Fibroblast of lung (primary cell): ENCODE measurements around the gene ARL4A. TPM values are rescaled to one million over a fixed set of nuclear protein-coding genes. Genes with fewer than 3 reads are reported as not detected.
"Not testable (repeated sequence)": the region's sequence is repeated elsewhere in the genome, so short reads cannot be mapped to it uniquely, and the experiment has no call there.

Experiments
- DNase-seq, 2 donors: peaks; one replicate each; pipeline versions ENCODE4 v3.0.0 to v3.0.0-alpha.2; 2010; ENCODE audit warnings: low read depth in 2 of 2
- H2AFZ ChIP-seq: 2 replicates; pipeline ENCODE4 v1.5.1; 2012; ENCODE audit warnings: low read length, control low read depth, inconsistent platforms
- H3K27ac ChIP-seq: 2 replicates; pipeline ENCODE4 v1.5.1; 2011; ENCODE audit warnings: low read length, control low read depth; ENCODE audit not compliant: insufficient read depth
- H3K27me3 ChIP-seq: 2 replicates; pipeline ENCODE4 v1.5.1; 2011; ENCODE audit warnings: mild to moderate bottlenecking, low read length; ENCODE audit not compliant: control insufficient read depth, insufficient read depth
- H3K36me3 ChIP-seq: 2 replicates; pipeline ENCODE4 v1.5.1; 2011; ENCODE audit warnings: low read length; ENCODE audit not compliant: control insufficient read depth, insufficient read depth
- H3K4me1 ChIP-seq: 2 replicates; pipeline ENCODE4 v1.5.1; 2011; ENCODE audit warnings: low read length; ENCODE audit not compliant: control insufficient read depth, insufficient read depth; ENCODE audit errors: extremely low read depth
- H3K4me2 ChIP-seq: 2 replicates; pipeline ENCODE4 v1.5.1; 2011; ENCODE audit warnings: low read length, control low read depth; ENCODE audit not compliant: insufficient read depth; ENCODE audit errors: extremely low read depth
- H3K4me3 ChIP-seq, 4 experiments: fragments of 200-600 bp in 1 of 4; sonication (generic) in 1 of 4; replicated peaks in 1 of 4; 2 replicates each; pipeline ENCODE4 v1.5.1; 2011 to 2016; ENCODE audit warnings: low read length in 4 of 4, low read depth in 3 of 4, mild to moderate bottlenecking in 3 of 4, control low read depth in 2 of 4, inconsistent platforms in 1 of 4, mixed read lengths in 1 of 4; ENCODE audit not compliant: insufficient read depth in 1 of 4; ENCODE audit errors: control extremely low read depth in 1 of 4
- H3K79me2 ChIP-seq: 2 replicates; pipeline ENCODE4 v1.5.1; 2012; ENCODE audit warnings: mild to moderate bottlenecking, low read length, inconsistent platforms; ENCODE audit not compliant: control insufficient read depth, insufficient read depth
- H3K9ac ChIP-seq: 2 replicates; pipeline ENCODE4 v1.5.1; 2011; ENCODE audit warnings: mild to moderate bottlenecking, low read length, control low read depth; ENCODE audit not compliant: insufficient read depth
- H3K9me3 ChIP-seq: 2 replicates; pipeline ENCODE4 v1.5.1; 2012; ENCODE audit warnings: low read depth, low read length; ENCODE audit not compliant: control insufficient read depth, insufficient read depth
- H4K20me1 ChIP-seq: 2 replicates; pipeline ENCODE4 v1.5.1; 2011; ENCODE audit warnings: low read length; ENCODE audit not compliant: control insufficient read depth, insufficient read depth; ENCODE audit errors: extremely low read depth
- EZH2 ChIP-seq: IDR thresholded peaks from 2 replicates; pipeline ENCODE4 v1.5.1; 2012; ENCODE audit warnings: low read length, control low read depth, mild to moderate bottlenecking; ENCODE audit errors: missing control alignments
- polyA plus RNA-seq, 2 donors: library from polyadenylated mRNA; depleted of rRNA in 1 of 2; stranded (reverse) in 1 of 2; unstranded in 1 of 2; fragments of >200 nt; gene quantifications; 2 replicates each; pipeline ENCODE4 v1.2.1, GENCODE V29; 2011 to 2012; ENCODE audit warnings: missing spikeins in 1 of 2
- total RNA-seq: library from RNA; depleted of rRNA; stranded (reverse); fragments of >200 nt; gene quantifications from 2 replicates; pipeline ENCODE4 v1.2.1, GENCODE V29; 2014
- TF ChIP-seq, protein P1 (sequence below), 2 donors: IDR thresholded peaks in 1 of 2; conservative IDR thresholded peaks in 1 of 2; 1 replicate in 1 of 2; 2 replicates in 1 of 2; pipeline ENCODE4 v1.5.1; 2011 to 2012; ENCODE audit warnings: low read length in 2 of 2, control low read depth in 1 of 2, inconsistent platforms in 1 of 2, low read depth in 1 of 2, mild to moderate bottlenecking in 1 of 2

Gene ARL4A
- total and polyA plus RNA-seq, 2 donors (not counting 1 experiment from before 2014, with no cell fraction given), result 11.4 to 37.0 TPM

DNA sequence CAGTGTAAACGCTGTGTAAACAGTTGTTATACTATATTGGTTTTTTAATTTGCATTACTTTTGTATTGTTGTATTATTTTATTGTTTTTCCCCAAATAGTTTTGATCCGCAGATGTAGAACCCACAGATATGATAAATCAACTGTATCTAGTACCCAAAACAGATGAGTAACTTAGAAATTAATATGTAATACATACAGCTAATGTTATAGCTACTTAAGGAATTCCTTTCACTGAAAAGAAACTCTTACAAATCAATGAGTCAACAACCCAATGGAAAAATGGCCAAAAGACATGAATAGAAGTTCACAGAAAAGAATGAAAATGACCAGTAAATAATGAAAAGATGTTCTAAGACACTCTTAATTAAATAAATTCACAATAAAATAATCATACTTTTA lies 32.3 kb upstream of the ARL4A start:
- DNase-seq, result peak in 1 of 2 donors; percentile 28
- no peak overlapping the region for H3K27ac ChIP-seq

DNA sequence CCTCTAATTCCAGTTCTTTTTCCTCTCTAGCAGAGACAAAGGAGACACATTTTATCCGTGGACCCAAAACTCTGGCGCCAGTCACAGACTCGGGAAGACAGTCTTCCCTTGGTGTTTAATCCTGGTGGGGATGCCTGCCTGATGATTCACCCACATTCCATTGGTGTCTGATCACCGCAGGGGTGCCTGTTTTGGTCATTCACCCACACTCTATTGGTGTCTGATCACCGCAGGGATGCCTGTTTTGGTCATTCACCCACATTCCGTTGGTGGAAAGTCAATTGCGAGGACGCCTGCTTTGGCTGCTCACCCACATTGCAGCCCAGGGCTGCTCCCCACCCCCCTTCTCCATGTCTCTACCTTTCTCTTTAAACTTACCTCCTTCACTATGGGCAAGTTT lies 27.0 kb upstream of the ARL4A start:
- not testable (repeated sequence) for H3K27ac ChIP-seq, H3K4me2 ChIP-seq, H3K4me3 ChIP-seq

More for the DNA sequence above, 32.3 kb upstream of the ARL4A start:
- no peaks in the 10 kb centered on the region for H3K79me2 ChIP-seq
- no peak overlapping the region for H2AFZ ChIP-seq
- no peak overlapping the region for H3K4me3 ChIP-seq
- TF ChIP-seq EZH2, result no peak
- TF ChIP-seq, protein P1, sequence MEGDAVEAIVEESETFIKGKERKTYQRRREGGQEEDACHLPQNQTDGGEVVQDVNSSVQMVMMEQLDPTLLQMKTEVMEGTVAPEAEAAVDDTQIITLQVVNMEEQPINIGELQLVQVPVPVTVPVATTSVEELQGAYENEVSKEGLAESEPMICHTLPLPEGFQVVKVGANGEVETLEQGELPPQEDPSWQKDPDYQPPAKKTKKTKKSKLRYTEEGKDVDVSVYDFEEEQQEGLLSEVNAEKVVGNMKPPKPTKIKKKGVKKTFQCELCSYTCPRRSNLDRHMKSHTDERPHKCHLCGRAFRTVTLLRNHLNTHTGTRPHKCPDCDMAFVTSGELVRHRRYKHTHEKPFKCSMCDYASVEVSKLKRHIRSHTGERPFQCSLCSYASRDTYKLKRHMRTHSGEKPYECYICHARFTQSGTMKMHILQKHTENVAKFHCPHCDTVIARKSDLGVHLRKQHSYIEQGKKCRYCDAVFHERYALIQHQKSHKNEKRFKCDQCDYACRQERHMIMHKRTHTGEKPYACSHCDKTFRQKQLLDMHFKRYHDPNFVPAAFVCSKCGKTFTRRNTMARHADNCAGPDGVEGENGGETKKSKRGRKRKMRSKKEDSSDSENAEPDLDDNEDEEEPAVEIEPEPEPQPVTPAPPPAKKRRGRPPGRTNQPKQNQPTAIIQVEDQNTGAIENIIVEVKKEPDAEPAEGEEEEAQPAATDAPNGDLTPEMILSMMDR (conservative IDR thresholded peaks at IDR 0.05 in 1 of 2, IDR thresholded peaks at IDR 0.05 in 1 of 2; ENCODE audit: low read depth in 1 of 2, low read length in 2 of 2), result no peak
- no peaks in the 10 kb centered on the region for H4K20me1 ChIP-seq
- no peaks in the 10 kb centered on the region for H3K4me1 ChIP-seq
- H3K36me3 ChIP-seq, result no peaks in the 10 kb centered on the region
- H3K9ac ChIP-seq, result no peak overlapping the region
- H3K4me2 ChIP-seq, result no peak overlapping the region
- no peaks in the 10 kb centered on the region for H3K27me3 ChIP-seq
- no peaks in the 10 kb centered on the region for H3K9me3 ChIP-seq

GRCh38 chr7:12660986-12661385 lies 26.4 kb upstream of the ARL4A start:
- H3K27me3 ChIP-seq, H2AFZ ChIP-seq, H3K27ac ChIP-seq, H3K4me3 ChIP-seq, H4K20me1 ChIP-seq, H3K9ac ChIP-seq, H3K9me3 ChIP-seq, DNase-seq, H3K4me1 ChIP-seq, H3K79me2 ChIP-seq, H3K4me2 ChIP-seq, H3K36me3 ChIP-seq: not testable (repeated sequence)

More for the DNA sequence above, 27.0 kb upstream of the ARL4A start:
- not testable (repeated sequence) for H3K79me2 ChIP-seq, H2AFZ ChIP-seq, H3K36me3 ChIP-seq, H3K9ac ChIP-seq, H3K4me1 ChIP-seq, H3K9me3 ChIP-seq, H3K27me3 ChIP-seq, H4K20me1 ChIP-seq
- peak; percentile 72 to 98 for DNase-seq

- no peaks in the 10 kb centered on the region for H3K79me2 ChIP-seq
- H3K9me3 ChIP-seq, result no peaks in the 10 kb centered on the region
- peak in 1 of 2 donors; percentile 66 for DNase-seq
- no peak overlapping the region for H2AFZ ChIP-seq
- no peaks in the 10 kb centered on the region for H3K27me3 ChIP-seq
- H3K36me3 ChIP-seq, result no peaks in the 10 kb centered on the region
- no peaks in the 10 kb centered on the region for H3K4me1 ChIP-seq
- no peaks in the 10 kb centered on the region for H4K20me1 ChIP-seq
- TF ChIP-seq, protein P1 (conservative IDR thresholded peaks at IDR 0.05 in 1 of 2, IDR thresholded peaks at IDR 0.05 in 1 of 2; ENCODE audit: low read depth in 1 of 2, low read length in 2 of 2), result no peak
- H3K9ac ChIP-seq, result no peak overlapping the region
- no peak overlapping the region for H3K27ac ChIP-seq
- H3K4me3 ChIP-seq, result no peak overlapping the region
- H3K4me2 ChIP-seq, result no peak overlapping the region
These were observed 25.9 kb upstream of the ARL4A start for GRCh38 chr7:12661581-12661980.
